ENCODE results near the gene SNRPA.
"Not testable (repeated sequence)": the region's sequence is repeated elsewhere in the genome, so short reads cannot be mapped to it uniquely, and the experiment has no call there.

SNRPA gene

GRCh38 chr19:40808497-40808896 is 57.5 kb downstream of the SNRPA start:
- H3K9me3 ChIP-seq (ENCODE audit: severe bottlenecking), result no peaks in the 10 kb centered on the region
- DNase-seq, result no peak
- H3K4me3 ChIP-seq (ENCODE audit: low read depth, low read length), result no peak overlapping the region
- TF ChIP-seq CTCF (IDR thresholded peaks at IDR 0.05; ENCODE audit: low read depth, low read length), result no peak
- H3K27me3 ChIP-seq (ENCODE audit: insufficient read depth, low read depth, severe bottlenecking), result no peaks in the 10 kb centered on the region
- H3K36me3 ChIP-seq, result peaks cover 63% of the 10 kb centered on the region
- H3K27ac ChIP-seq, result no peak overlapping the region

GRCh38 chr19:40809358-40810086 is 58.5 kb downstream of the SNRPA start:
- TF ChIP-seq CTCF (IDR thresholded peaks at IDR 0.05; ENCODE audit: low read depth, low read length), result no peak
- no peaks in the 10 kb centered on the region for H3K9me3 ChIP-seq (ENCODE audit: severe bottlenecking)
- peaks cover 53% of the 10 kb centered on the region for H3K36me3 ChIP-seq
- H3K27me3 ChIP-seq (ENCODE audit: insufficient read depth, low read depth, severe bottlenecking), result no peaks in the 10 kb centered on the region
- no peak overlapping the region for H3K27ac ChIP-seq
- H3K4me3 ChIP-seq (ENCODE audit: low read depth, low read length), result no peak overlapping the region
- no peak for DNase-seq

GRCh38 chr19:40810160-40810559 is 59.2 kb downstream of the SNRPA start:
- Histone ChIP-seq H3K36me3 (peaks cover 47% of the 10 kb centered on the region), H3K27me3 (ENCODE audit: insufficient read depth, low read depth, severe bottlenecking) (no peaks in the 10 kb centered on the region), H3K4me3 (ENCODE audit: low read depth, low read length) (no peak overlapping the region), H3K9me3 (ENCODE audit: severe bottlenecking) (no peaks in the 10 kb centered on the region), H3K27ac (no peak overlapping the region)
- no peak for TF ChIP-seq CTCF (IDR thresholded peaks at IDR 0.05; ENCODE audit: low read depth, low read length)
- no peak for DNase-seq

GRCh38 chr19:40810649-40811408 is 59.8 kb downstream of the SNRPA start:
- H3K4me3 ChIP-seq (ENCODE audit: low read depth, low read length), result peak overlapping the region; percentile 36
- not testable (repeated sequence) for H3K27me3 ChIP-seq (ENCODE audit: insufficient read depth, low read depth, severe bottlenecking); H3K27ac ChIP-seq; H3K9me3 ChIP-seq (ENCODE audit: severe bottlenecking)
- H3K36me3 ChIP-seq, result peaks cover 40% of the 10 kb centered on the region
- DNase-seq, result peak; percentile 60

GRCh38 chr19:40811478-40812341 is 60.7 kb downstream of the SNRPA start:
- no peak for DNase-seq
- no peak overlapping the region for H3K27ac ChIP-seq
- no peak for TF ChIP-seq CTCF (IDR thresholded peaks at IDR 0.05; ENCODE audit: low read depth, low read length)

GRCh38 chr19:40812571-40812970 is 61.6 kb downstream of the SNRPA start:
- not testable (repeated sequence) for H3K4me3 ChIP-seq (ENCODE audit: low read depth, low read length); H3K9me3 ChIP-seq (ENCODE audit: severe bottlenecking); H3K27me3 ChIP-seq (ENCODE audit: insufficient read depth, low read depth, severe bottlenecking); DNase-seq; H3K27ac ChIP-seq
- H3K36me3 ChIP-seq, result peaks cover 23% of the 10 kb centered on the region

More at GRCh38 chr19:40811478-40812341, 60.7 kb downstream of the SNRPA start:
- H3K9me3 ChIP-seq (ENCODE audit: severe bottlenecking), result no peaks in the 10 kb centered on the region
- H3K36me3 ChIP-seq, result peaks cover 31% of the 10 kb centered on the region
- H3K27me3 ChIP-seq (ENCODE audit: insufficient read depth, low read depth, severe bottlenecking), result no peaks in the 10 kb centered on the region
- peak overlapping the region; percentile 35 for H3K4me3 ChIP-seq (ENCODE audit: low read depth, low read length)
